OCI-LY1 (cell line): Measurements from ENCODE around the gene UBE2V1.

ENCODE experiments used
- H2AFZ ChIP-seq: fragments of 200-600 bp; sonication (generic), shearing (Covaris generic); 2 replicates; pipeline ENCODE4 v1.6.0; 2014; ENCODE audit warnings: antibody characterized with exemption, mild to moderate bottlenecking, low read length
- H3F3A ChIP-seq: fragments of 200-600 bp; sonication (generic), shearing (Covaris generic); 2 replicates; pipeline ENCODE4 v1.6.0; 2014; ENCODE audit warnings: mild to moderate bottlenecking, antibody characterized with exemption, low read length, moderate library complexity; ENCODE audit not compliant: insufficient read depth
- H3K27ac ChIP-seq: fragments of 200-600 bp; sonication (generic); 2 replicates; pipeline ENCODE4 v1.5.1; 2014; ENCODE audit warnings: low read length, mixed run types, mild to moderate bottlenecking, low read depth; ENCODE audit not compliant: poor library complexity, severe bottlenecking
- H3K27me3 ChIP-seq: fragments of 200-600 bp; sonication (generic); 2 replicates; pipeline ENCODE4 v1.6.0; 2014; ENCODE audit warnings: antibody characterized with exemption, mild to moderate bottlenecking, low read length, moderate library complexity; ENCODE audit not compliant: insufficient read depth
- H3K36me3 ChIP-seq: fragments of 200-600 bp; sonication (generic); 2 replicates; pipeline ENCODE4 v1.6.1; 2014; ENCODE audit warnings: mild to moderate bottlenecking, antibody characterized with exemption, low read length, moderate library complexity, mixed read lengths; ENCODE audit not compliant: insufficient read depth
- H3K4me1 ChIP-seq: fragments of 200-600 bp; sonication (generic); 2 replicates; pipeline ENCODE4 v1.5.1; 2014; ENCODE audit warnings: mild to moderate bottlenecking, low read length, moderate library complexity; ENCODE audit not compliant: insufficient read depth, severe bottlenecking
- H3K4me2 ChIP-seq: fragments of 200-600 bp; sonication (generic), shearing (Covaris generic); 2 replicates; pipeline ENCODE4 v1.6.1; 2014; ENCODE audit warnings: low read length
- H3K4me3 ChIP-seq: fragments of 200-600 bp; sonication (generic); 2 replicates; pipeline ENCODE4 v1.5.1; 2014; ENCODE audit warnings: low read length, low read depth, mild to moderate bottlenecking, mixed read lengths; ENCODE audit not compliant: poor library complexity, severe bottlenecking
- H3K79me2 ChIP-seq: fragments of 200-600 bp; shearing (Covaris generic); 2 replicates; pipeline ENCODE4 v1.6.1; 2016; ENCODE audit warnings: mixed run types, low read length, mixed read lengths; ENCODE audit not compliant: insufficient read depth
- H3K9ac ChIP-seq: fragments of 200-600 bp; sonication (generic), shearing (Covaris generic); 2 replicates; pipeline ENCODE4 v1.6.1; 2014; ENCODE audit warnings: mild to moderate bottlenecking, low read length, mixed read lengths
- H3K9me2 ChIP-seq: fragments of 200-600 bp; sonication (generic), shearing (Covaris generic); 2 replicates; pipeline ENCODE4 v1.6.1; 2014; ENCODE audit warnings: low read depth, mild to moderate bottlenecking, low read length, mixed read lengths
- H3K9me3 ChIP-seq: fragments of 200-600 bp; shearing (Covaris generic); 2 replicates; pipeline ENCODE4 v1.6.1; 2014; ENCODE audit warnings: low read length, mixed read lengths
- H4K20me1 ChIP-seq: fragments of 200-600 bp; sonication (generic), shearing (Covaris generic); 2 replicates; pipeline ENCODE4 v1.6.0; 2016; ENCODE audit warnings: mild to moderate bottlenecking, low read length; ENCODE audit not compliant: insufficient read depth
- CTCF ChIP-seq: fragments of 200-600 bp; sonication (generic), shearing (Covaris generic); IDR thresholded peaks from 2 replicates; pipeline ENCODE4 v1.5.1; 2017; ENCODE audit warnings: mild to moderate bottlenecking, antibody characterized with exemption, low read length, moderate library complexity, mixed read lengths
- EZH2 ChIP-seq: fragments of 200-600 bp; sonication (generic), shearing (Covaris generic); IDR thresholded peaks from 2 replicates; pipeline ENCODE4 v1.8.0; 2017; ENCODE audit warnings: borderline replicate concordance, mixed run types, mild to moderate bottlenecking, antibody characterized with exemption, low read length, moderate library complexity, mixed read lengths

The UBE2V1 gene

GRCh38 chr20:50101887-50102286 lies 11.1 kb downstream of the UBE2V1 start:
- no peaks in the 10 kb centered on the region for H3K9me2 ChIP-seq
- H3K79me2 ChIP-seq, result peaks cover 87% of the 10 kb centered on the region
- no peaks in the 10 kb centered on the region for H4K20me1 ChIP-seq
- H3K4me1 ChIP-seq, result peaks cover 14% of the 10 kb centered on the region
- peaks cover 27% of the 10 kb centered on the region; the same call in 1 of the 2 replicates for H3K36me3 ChIP-seq
- H3F3A ChIP-seq, result no peaks in the 10 kb centered on the region
- H3K9ac ChIP-seq, result no peak overlapping the region
- no peak overlapping the region for H3K4me3 ChIP-seq
- TF ChIP-seq CTCF, result no peak
- no peak for TF ChIP-seq EZH2
- H3K9me3 ChIP-seq, result no peaks in the 10 kb centered on the region
- no peak overlapping the region for H3K4me2 ChIP-seq
- H3K27ac ChIP-seq, result peak overlapping the region; percentile 1
- no peak overlapping the region for H2AFZ ChIP-seq
- H3K27me3 ChIP-seq, result no peaks in the 10 kb centered on the region

GRCh38 chr20:50101281-50101680 lies 11.7 kb downstream of the UBE2V1 start:
- H3K4me3 ChIP-seq, result no peak overlapping the region
- no peaks in the 10 kb centered on the region for H4K20me1 ChIP-seq
- H2AFZ ChIP-seq, result no peak overlapping the region
- H3K79me2 ChIP-seq, result peaks cover 86% of the 10 kb centered on the region
- H3K4me1 ChIP-seq, result peaks cover 14% of the 10 kb centered on the region
- no peaks in the 10 kb centered on the region for H3K9me2 ChIP-seq
- H3K27ac ChIP-seq, result no peak overlapping the region
- H3K9me3 ChIP-seq, result no peaks in the 10 kb centered on the region
- H3K4me2 ChIP-seq, result no peak overlapping the region
- H3K36me3 ChIP-seq, result peaks cover 33% of the 10 kb centered on the region
- no peaks in the 10 kb centered on the region for H3F3A ChIP-seq
- H3K9ac ChIP-seq, result no peak overlapping the region
- no peak for TF ChIP-seq CTCF
- TF ChIP-seq EZH2, result no peak
- no peaks in the 10 kb centered on the region for H3K27me3 ChIP-seq

- H2AFZ ChIP-seq, result no peak overlapping the region
- H3K79me2 ChIP-seq, result peaks cover 86% of the 10 kb centered on the region
- H3K9ac ChIP-seq, result no peak overlapping the region
- no peak for TF ChIP-seq CTCF
- no peak for TF ChIP-seq EZH2
- H3K27me3 ChIP-seq, result no peaks in the 10 kb centered on the region
- H3F3A ChIP-seq, result no peaks in the 10 kb centered on the region
- peaks cover 14% of the 10 kb centered on the region for H3K4me1 ChIP-seq
- no peaks in the 10 kb centered on the region for H3K9me3 ChIP-seq
- no peak overlapping the region for H3K4me2 ChIP-seq
- H4K20me1 ChIP-seq, result no peaks in the 10 kb centered on the region
- H3K9me2 ChIP-seq, result no peaks in the 10 kb centered on the region
- no peak overlapping the region for H3K27ac ChIP-seq
- peaks cover 40% of the 10 kb centered on the region for H3K36me3 ChIP-seq
- no peak overlapping the region for H3K4me3 ChIP-seq
Observed at GRCh38 chr20:50100552-50100951, 12.4 kb downstream of the UBE2V1 start.
